H7 (cell line): Measurements from ENCODE around the gene STAC2. TPM values are rescaled to one million over a fixed set of nuclear protein-coding genes. Genes with fewer than 3 reads are reported as not detected.

Experiments used
- total RNA-seq: library from RNA; depleted of rRNA; stranded (reverse); fragments of >200 nt; shearing (Covaris generic); gene quantifications from 2 replicates; pipeline ENCODE4 v1.2.3, GENCODE V29; 2014; rRNA removed

STAC2 gene
- total RNA-seq, 1 experiment from 2014 or later: 0.59 TPM

Other genes with a start within 250 kb of the STAC2 start
- gene PLXDC1, start 74.3 kb downstream of the STAC2 start, total RNA-seq: 0.18 and 0.38 TPM in 2 replicates
- gene ARL5C, start 59.8 kb downstream of the STAC2 start, total RNA-seq: not detected in 2 replicates
- 3.8 and 9.1 TPM in 2 replicates for gene CACNB1, start 28.3 kb downstream of the STAC2 start, total RNA-seq
- 2,113 and 2,304 TPM in 2 replicates for gene RPL19, start 25.7 kb downstream of the STAC2 start, total RNA-seq
- 5.7 and 7.7 TPM in 2 replicates for gene FBXL20, start 175.7 kb upstream of the STAC2 start, total RNA-seq
- 24.3 and 27.3 TPM in 2 replicates for gene MED1, start 225.3 kb upstream of the STAC2 start, total RNA-seq
- 31.1 and 34.3 TPM in 2 replicates for gene CDK12, start 235.5 kb upstream of the STAC2 start, total RNA-seq